Uterus (tissue), 4 donors: ENCODE measurements around the gene SECTM1. TPM values are rescaled to one million over a fixed set of nuclear protein-coding genes. Genes with fewer than 3 reads are reported as not detected.

Source experiments
- DNase-seq, 2 donors: peaks; one replicate each; pipeline ENCODE4 v3.0.0-alpha.2; 2019 to 2020
- H3K27ac ChIP-seq, 2 donors: fragments of 200-600 bp; sonication (generic); 1 replicate in 1 of 2; 2 replicates in 1 of 2; pipeline ENCODE4 v1.5.1; 2016 to 2018
- H3K27me3 ChIP-seq, 2 donors: fragments of 200-600 bp; sonication (generic); one replicate each; pipeline ENCODE4 v1.5.1; 2018 to 2019; ENCODE audit warnings: control low read depth in 1 of 2
- H3K36me3 ChIP-seq, 2 donors: fragments of 200-600 bp; sonication (generic); one replicate each; pipeline ENCODE4 v1.5.1; 2019; ENCODE audit warnings: control low read depth in 1 of 2
- H3K4me1 ChIP-seq, 2 donors: fragments of 200-600 bp; sonication (generic); one replicate each; pipeline ENCODE4 v1.5.1; 2018 to 2019; ENCODE audit warnings: control low read depth in 1 of 2
- H3K4me3 ChIP-seq, 2 donors: fragments of 200-600 bp; sonication (generic); 1 replicate in 1 of 2; 2 replicates in 1 of 2; pipeline ENCODE4 v1.5.1; 2018 to 2019; ENCODE audit warnings: mild to moderate bottlenecking in 1 of 2
- H3K9me3 ChIP-seq, 2 donors: fragments of 200-600 bp; sonication (generic); one replicate each; pipeline ENCODE4 v1.5.1; 2019; ENCODE audit warnings: control low read depth in 1 of 2
- CTCF ChIP-seq, 4 experiments: fragments of 200-600 bp in 2 of 4; fragments of 450-650 bp in 2 of 4; sonication (generic) in 2 of 4; IDR thresholded peaks; one replicate each; pipeline ENCODE4 v1.5.1; 2016 to 2019; ENCODE audit warnings: antibody characterized with exemption in 4 of 4, mild to moderate bottlenecking in 2 of 4, moderate library complexity in 1 of 4
- POLR2A ChIP-seq, 2 donors: fragments of 450-650 bp; IDR thresholded peaks; one replicate each; pipeline ENCODE4 v1.6.1; 2016; ENCODE audit warnings: antibody characterized with exemption in 2 of 2, mild to moderate bottlenecking in 1 of 2, moderate library complexity in 1 of 2
- intact Hi-C: fragments of 100-400 bp; cut with DNase I; formaldehyde crosslinking; loops from one replicate; pipeline ENCODE4 v1.15.1; 2023; ENCODE audit warnings: low total_unique reads
- total RNA-seq, 4 donors: library from RNA; depleted of rRNA in 3 of 4; stranded (reverse); fragments of >200 nt in 3 of 4; gene quantifications; one replicate each; pipeline versions ENCODE4 v1.1.0 to v1.2.4, GENCODE V29; 2014 to 2023
- donor health status: DM: yes; HTN: yes; CAD: no.

The SECTM1 gene
- total RNA-seq, 4 donors from 2014 or later = 3.5 to 29.4 (median 9.0) TPM

GRCh38 chr17:82331345-82331939, 2.1 kb downstream of the SECTM1 start:
- Histone ChIP-seq H3K4me1 (peaks cover 0 to 12% of the 10 kb centered on the region in 2 donors), H3K36me3 (no peaks in the 10 kb centered on the region), H3K27ac (no peak overlapping the region), H3K4me3 (no peak overlapping the region), H3K27me3 (no peaks in the 10 kb centered on the region), H3K9me3 (no peaks in the 10 kb centered on the region)
- intact Hi-C loops = no loop called here
- no peak for TF ChIP-seq CTCF (IDR thresholded peaks at IDR 0.05)
- TF ChIP-seq POLR2A (IDR thresholded peaks at IDR 0.05) = no peak
- no peak for DNase-seq

- Histone ChIP-seq H3K4me1 (peaks cover 0 to 12% of the 10 kb centered on the region in 2 donors), H3K4me3 (no peak overlapping the region), H3K27ac (no peak overlapping the region), H3K9me3 (no peaks in the 10 kb centered on the region), H3K36me3 (no peaks in the 10 kb centered on the region), H3K27me3 (no peaks in the 10 kb centered on the region)
- no peak for DNase-seq
- no peak for TF ChIP-seq POLR2A (IDR thresholded peaks at IDR 0.05)
- no peak for TF ChIP-seq CTCF (IDR thresholded peaks at IDR 0.05)
- intact Hi-C loops = no loop called here
Observed at GRCh38 chr17:82330322-82331239, 3.0 kb downstream of the SECTM1 start.

GRCh38 chr17:82329683-82330321, 3.8 kb downstream of the SECTM1 start:
- H3K27ac ChIP-seq = no peak overlapping the region
- TF ChIP-seq CTCF (IDR thresholded peaks at IDR 0.05) (no peak), POLR2A (IDR thresholded peaks at IDR 0.05) (no peak)
- peaks cover 0 to 11% of the 10 kb centered on the region in 2 donors for H3K4me1 ChIP-seq
- no peaks in the 10 kb centered on the region for H3K27me3 ChIP-seq
- no peak overlapping the region for H3K4me3 ChIP-seq
- H3K9me3 ChIP-seq = no peaks in the 10 kb centered on the region
- intact Hi-C loops = loop anchor here (10.0 kb wide), 1 partner anchor 95 kb away; no protein-coding TSS in a partner anchor
- no peaks in the 10 kb centered on the region for H3K36me3 ChIP-seq
- DNase-seq = no peak

- no peak for DNase-seq
- no peaks in the 10 kb centered on the region for H3K27me3 ChIP-seq
- TF ChIP-seq POLR2A (IDR thresholded peaks at IDR 0.05) = no peak
- no peak for TF ChIP-seq CTCF (IDR thresholded peaks at IDR 0.05)
Observed at GRCh38 chr17:82328994-82329507, 4.5 kb downstream of the SECTM1 start.

More at GRCh38 chr17:82328994-82329507, 4.5 kb downstream of the SECTM1 start:
- Histone ChIP-seq H3K27ac (no peak overlapping the region), H3K4me3 (no peak overlapping the region), H3K36me3 (no peaks in the 10 kb centered on the region), H3K4me1 (peaks cover 0 to 5% of the 10 kb centered on the region in 2 donors), H3K9me3 (no peaks in the 10 kb centered on the region)
- intact Hi-C loops = loop anchor here (10.0 kb wide), 1 partner anchor 94 kb away; no protein-coding TSS in a partner anchor
